GM19372 (cell line): ENCODE results near the gene SLC7A10.
A peak's percentile ranks its signal among the peaks of the same experiment; 100 is the strongest.
"Not testable (repeated sequence)": the region's sequence is repeated elsewhere in the genome, so short reads cannot be mapped to it uniquely, and the experiment has no call there.

ENCODE experiments used
- ATAC-seq: cut with Tn5 transposase; IDR thresholded peaks from one replicate; pipeline ENCODE4 v1.9.1; 2021; ENCODE audit warnings: mild to moderate bottlenecking, low read depth, moderate library complexity; ENCODE audit not compliant: unreplicated experiment

The SLC7A10 gene

GRCh38 chr19:33239223-33239975 is 13.7 kb upstream of the SLC7A10 start:
- ATAC-seq = no peak

DNA sequence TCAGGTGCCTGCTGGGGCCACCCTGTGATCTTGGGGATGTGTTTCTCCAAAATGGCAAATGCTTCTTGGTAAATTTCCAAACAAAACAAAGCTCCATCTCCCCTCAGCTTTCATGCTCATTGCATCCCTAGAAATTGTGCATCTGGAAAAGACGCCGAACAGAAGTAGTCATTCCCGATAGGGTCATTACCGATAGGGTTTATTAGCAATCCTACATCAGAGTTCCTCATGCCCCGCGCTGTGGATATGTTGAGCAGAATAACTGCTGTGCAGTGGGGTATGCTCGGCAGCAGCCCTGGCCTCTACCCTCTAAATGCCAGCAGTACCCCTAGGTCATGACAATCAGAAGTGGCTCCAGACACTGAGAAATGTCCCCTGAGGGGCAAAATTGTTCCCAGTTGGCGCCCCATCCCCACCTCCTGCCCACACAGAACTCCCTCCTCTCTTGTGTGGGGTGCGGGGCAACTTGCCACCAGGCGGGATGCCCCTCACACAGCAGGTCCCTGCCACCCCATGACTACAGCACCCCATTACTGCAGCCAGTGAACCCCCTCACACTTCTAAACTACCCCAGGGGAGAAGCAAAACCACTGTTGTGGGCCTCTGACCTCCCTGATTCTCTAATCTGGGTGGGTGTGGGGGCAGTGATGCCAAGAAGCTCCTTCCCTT is 13.0 kb upstream of the SLC7A10 start:
- ATAC-seq = no peak

- no peak for ATAC-seq
Measured at GRCh38 chr19:33236696-33237390, 11.2 kb upstream of the SLC7A10 start.

GRCh38 chr19:33235996-33236350 is 10.3 kb upstream of the SLC7A10 start:
- ATAC-seq = no peak

GRCh38 chr19:33235269-33235995 is 9.8 kb upstream of the SLC7A10 start:
- peak; percentile 84 for ATAC-seq

- ATAC-seq = no peak
Measured at GRCh38 chr19:33234736-33235135, 9.1 kb upstream of the SLC7A10 start.

DNA sequence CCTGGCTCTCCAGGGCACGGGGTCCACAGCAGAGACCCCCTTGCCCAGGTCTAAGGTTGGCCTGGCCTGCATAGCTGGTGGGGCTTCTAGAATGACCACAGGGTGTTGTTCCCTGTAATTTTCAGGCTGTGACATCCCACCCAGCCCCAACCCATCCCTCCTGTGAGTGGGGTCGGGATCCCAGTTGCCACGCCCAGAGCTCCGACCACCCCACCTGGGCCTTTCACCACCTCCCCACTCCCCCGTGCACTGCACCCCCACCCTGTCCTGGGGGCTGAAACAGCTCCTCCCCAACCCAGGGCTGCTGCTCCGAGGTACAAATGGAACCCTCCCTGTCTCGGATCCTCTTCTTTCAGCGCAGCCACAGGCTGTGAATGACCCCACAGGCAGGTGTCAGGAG is 8.4 kb upstream of the SLC7A10 start:
- no peak for ATAC-seq

GRCh38 chr19:33233056-33233873 is 7.6 kb upstream of the SLC7A10 start:
- ATAC-seq = no peak

- ATAC-seq = no peak
Measured at GRCh38 chr19:33232656-33233055, 7.0 kb upstream of the SLC7A10 start.

DNA sequence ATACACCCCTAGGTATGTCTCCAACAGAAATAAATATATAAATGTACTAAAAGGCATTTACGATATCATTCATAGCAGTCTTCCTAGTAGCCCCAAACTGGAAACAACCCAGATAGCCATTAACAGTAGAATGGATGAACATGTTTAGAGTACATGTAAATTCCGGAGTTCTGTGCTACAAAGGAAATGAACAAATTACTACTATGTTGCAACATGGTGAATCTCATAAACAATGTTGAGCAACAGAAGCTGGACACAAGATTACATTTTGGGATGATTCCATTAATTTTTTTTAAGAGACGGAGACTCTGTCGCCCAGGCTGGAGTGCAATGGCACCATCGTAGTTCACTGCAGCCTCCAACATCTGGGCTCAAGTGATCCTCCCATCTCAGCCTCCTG is 5.9 kb upstream of the SLC7A10 start:
- ATAC-seq = no peak

- no peak for ATAC-seq
Measured at GRCh38 chr19:33229962-33230361, 4.3 kb upstream of the SLC7A10 start.

GRCh38 chr19:33227870-33228599 is 2.4 kb upstream of the SLC7A10 start:
- ATAC-seq = no peak

- ATAC-seq = no peak
Measured at GRCh38 chr19:33227242-33227650, 1.6 kb upstream of the SLC7A10 start.

GRCh38 chr19:33226550-33227241 is 1.0 kb upstream of the SLC7A10 start:
- no peak for ATAC-seq

DNA sequence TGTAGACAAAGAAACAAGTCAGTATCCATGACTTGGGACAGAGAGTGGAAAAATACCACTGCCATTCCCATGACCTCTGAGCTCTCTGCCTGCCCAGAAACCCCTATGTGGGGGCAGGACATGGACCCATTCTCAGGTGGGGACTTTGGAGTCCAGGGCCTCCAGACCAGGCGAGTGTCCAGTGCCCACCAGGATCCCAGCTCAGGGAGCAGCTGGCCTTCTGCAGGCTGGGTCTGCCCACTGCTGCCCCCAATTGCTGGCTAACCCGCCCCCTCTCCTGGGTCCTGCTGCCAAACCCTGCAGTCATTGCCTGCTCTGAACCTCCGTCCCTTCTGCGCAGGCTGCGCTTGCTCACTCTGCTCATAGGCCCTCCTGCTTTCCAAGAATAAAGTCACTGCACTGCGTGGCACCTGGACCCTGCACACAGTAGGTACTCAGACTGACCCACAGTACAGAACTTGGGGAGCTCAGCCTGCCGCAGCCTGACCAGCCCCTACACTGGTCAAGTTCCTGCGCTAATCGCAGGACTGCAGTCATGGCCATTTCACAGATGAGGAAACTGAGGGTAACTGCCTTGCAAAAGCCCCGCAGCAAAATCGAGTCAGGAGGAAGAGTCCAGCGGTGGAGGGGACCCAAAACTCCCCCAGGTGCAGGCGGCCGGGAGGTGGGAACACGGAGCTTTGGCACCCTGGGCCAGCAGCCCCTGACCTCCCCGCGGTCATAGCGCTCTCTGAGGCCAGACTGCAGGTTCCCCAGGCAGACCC is 774 bp downstream of the SLC7A10 start:
- ATAC-seq = no peak

DNA sequence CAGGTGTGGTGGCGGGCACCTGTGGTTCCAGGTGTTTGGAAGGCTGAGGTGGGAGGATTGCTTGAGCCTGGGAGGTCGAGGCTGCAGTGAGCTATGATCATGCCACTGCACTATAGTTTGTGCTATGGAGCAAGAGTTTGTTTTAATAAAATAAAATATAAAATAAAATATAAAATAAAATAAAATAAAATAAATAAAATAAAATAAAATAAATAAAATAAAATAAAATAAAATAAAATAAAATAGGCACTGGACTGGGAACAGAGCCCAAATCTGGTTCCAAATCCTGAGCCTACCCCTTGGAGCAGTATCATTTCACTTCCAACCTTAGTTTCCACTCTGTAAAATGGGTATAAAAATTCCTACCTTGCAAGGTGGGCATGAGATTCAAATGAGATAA is 3.4 kb downstream of the SLC7A10 start:
- not testable (repeated sequence) for ATAC-seq

DNA sequence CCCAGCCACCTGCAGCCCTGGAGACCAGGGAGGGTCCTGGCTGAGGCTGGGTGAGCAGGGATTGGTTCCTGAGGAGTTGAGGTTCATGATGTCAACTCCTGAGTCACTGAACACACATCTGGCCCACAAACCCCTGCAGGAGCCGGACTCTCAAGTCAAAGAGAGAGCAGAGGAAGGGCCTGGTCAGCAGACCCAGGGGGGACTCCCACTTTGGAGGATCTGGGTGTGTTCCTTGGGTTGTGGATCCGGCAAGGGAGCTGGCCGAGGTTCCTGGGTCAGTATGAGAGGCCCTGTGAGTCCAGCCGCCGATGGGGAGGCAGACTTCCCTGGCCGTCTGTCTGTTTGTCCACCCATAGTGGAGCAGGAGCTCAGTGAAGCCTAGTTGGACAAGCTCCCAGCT is 4.0 kb downstream of the SLC7A10 start:
- no peak for ATAC-seq

DNA sequence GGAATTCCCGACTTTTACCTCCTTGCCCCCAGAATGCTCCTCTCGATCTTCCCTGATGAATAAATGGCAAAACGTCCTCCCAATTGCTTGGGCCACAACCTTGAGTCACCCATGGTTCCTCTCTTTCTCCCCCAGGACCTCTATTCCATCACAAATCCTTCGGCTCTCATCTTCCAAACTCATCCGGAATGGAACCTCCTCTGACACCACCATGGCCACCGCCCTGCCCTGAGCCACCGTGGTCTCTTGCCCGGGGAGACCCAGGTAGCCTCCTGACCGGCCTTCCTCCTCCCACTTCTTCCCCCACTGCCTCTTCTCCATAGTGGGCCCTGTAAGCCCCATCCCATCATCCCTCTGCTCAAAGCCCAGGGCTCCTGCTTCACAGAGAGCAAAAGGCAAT is 4.9 kb downstream of the SLC7A10 start:
- no peak for ATAC-seq
